ENCODE measurements around the gene LTBP1. TPM values are rescaled to one million over a fixed set of nuclear protein-coding genes. Genes with fewer than 3 reads are reported as not detected.
"Not testable (repeated sequence)": the region's sequence is repeated elsewhere in the genome, so short reads cannot be mapped to it uniquely, and the experiment has no call there.

LTBP1 gene
- total RNA-seq, 1 donor from 2014 or later = 205 TPM

GRCh38 chr2:33425161-33425560 lies 478.4 kb downstream of the LTBP1 start:
- DNase-seq (ENCODE audit: low spot score) = no peak

GRCh38 chr2:33425586-33426031 lies 478.9 kb downstream of the LTBP1 start:
- DNase-seq (ENCODE audit: low spot score) = no peak

GRCh38 chr2:33426666-33427231 lies 480.0 kb downstream of the LTBP1 start:
- DNase-seq (ENCODE audit: low spot score) = peak; percentile 72

DNA sequence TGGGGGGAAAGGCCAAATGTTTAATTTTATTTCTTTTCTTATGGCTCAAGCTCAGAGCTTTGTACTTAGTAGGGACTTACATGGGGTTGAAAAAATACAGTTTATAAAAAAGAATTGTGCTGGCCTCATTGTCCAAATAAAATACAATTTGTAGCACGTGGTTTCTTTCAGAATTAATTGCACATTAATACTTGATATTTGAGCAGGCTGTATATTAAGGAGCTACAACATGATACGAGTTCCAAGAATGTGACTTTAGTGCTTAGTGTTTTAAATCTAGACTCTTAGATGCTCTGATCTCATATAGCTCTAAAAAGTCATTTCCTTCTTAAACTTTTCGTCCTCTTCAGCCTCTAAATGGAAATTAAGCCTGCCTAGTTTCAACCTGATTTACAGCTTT lies 483.3 kb downstream of the LTBP1 start:
- DNase-seq (ENCODE audit: low spot score) = no peak

DNA sequence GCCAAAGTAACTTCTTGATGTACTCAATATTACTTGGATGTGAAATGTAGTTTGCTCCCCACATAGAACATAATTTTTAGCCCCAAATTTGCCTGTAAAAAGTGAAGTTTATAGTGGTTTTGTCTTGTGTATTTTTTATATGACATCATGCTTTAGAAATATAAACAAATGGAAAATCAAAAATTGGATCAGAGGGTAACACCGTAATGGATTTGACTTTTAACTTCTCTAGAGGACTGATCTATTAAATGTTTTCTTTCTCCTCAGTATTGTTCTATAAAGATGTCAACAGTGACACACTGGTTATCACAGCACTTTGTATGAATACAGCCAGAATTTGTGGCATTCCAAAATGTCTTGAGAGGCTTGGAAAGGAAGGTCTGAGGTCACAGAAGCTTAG lies 484.1 kb downstream of the LTBP1 start:
- DNase-seq (ENCODE audit: low spot score) = no peak

DNA sequence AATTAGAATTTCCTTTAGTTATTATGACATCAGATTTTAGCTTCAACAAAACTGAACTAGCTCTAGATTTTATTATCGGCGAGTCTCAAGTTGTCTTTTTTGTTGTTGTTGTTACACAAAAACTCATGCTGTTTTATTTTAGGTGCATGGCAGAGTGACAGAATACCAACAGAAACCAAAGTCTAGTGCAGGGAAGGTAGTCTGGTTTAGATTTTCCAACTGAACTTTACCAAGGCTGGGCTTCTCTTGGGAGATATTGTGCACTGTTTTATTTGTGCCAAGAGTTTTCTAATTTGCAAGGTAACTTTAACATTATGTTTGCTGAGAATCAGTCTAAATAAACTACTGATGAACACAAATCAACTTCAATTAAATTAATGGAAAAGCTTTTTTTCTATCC lies 486.1 kb downstream of the LTBP1 start:
- DNase-seq (ENCODE audit: low spot score) = no peak

GRCh38 chr2:33433279-33434235 lies 486.8 kb downstream of the LTBP1 start:
- no peak for DNase-seq (ENCODE audit: low spot score)

- DNase-seq (ENCODE audit: low spot score) = no peak
These were observed 488.8 kb downstream of the LTBP1 start for GRCh38 chr2:33435518-33435917.

GRCh38 chr2:33436083-33436482 lies 489.3 kb downstream of the LTBP1 start:
- no peak for DNase-seq (ENCODE audit: low spot score)

GRCh38 chr2:33437297-33437696 lies 490.5 kb downstream of the LTBP1 start:
- DNase-seq (ENCODE audit: low spot score) = no peak

- no peak for DNase-seq (ENCODE audit: low spot score)
These were observed 491.1 kb downstream of the LTBP1 start for GRCh38 chr2:33437815-33438214.

DNA sequence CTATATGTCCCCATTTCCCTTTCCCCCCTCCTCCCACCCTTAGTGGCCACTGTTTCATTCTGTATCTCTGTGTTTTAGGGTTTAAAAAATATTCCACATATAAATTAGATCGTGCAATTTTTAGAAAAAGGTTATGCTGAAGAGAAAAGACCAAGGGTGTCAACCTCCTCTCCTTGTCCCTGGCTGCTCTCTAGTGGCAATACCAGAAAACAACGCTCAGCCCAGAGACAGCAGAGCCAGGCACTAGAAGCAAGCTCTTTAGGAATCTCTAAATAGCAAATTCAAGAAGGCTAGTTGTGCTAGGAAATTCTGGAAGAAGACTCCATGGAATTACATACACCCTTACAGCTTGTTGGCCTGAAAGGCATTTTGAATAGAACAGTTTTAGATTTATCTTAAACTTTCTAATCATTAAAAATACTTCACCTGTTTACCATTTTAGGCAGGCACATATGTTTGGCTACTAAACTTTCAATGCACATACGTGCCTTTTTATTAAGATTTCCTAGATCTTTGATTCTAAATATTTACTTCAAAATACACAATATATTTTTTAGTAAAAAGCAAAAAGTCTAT lies 494.6 kb downstream of the LTBP1 start:
- DNase-seq (ENCODE audit: low spot score) = peak; percentile 31

GRCh38 chr2:33442052-33442451 lies 495.3 kb downstream of the LTBP1 start:
- not testable (repeated sequence) for DNase-seq (ENCODE audit: low spot score)

- DNase-seq (ENCODE audit: low spot score) = no peak
These were observed 495.9 kb downstream of the LTBP1 start for GRCh38 chr2:33442528-33443079.

DNA sequence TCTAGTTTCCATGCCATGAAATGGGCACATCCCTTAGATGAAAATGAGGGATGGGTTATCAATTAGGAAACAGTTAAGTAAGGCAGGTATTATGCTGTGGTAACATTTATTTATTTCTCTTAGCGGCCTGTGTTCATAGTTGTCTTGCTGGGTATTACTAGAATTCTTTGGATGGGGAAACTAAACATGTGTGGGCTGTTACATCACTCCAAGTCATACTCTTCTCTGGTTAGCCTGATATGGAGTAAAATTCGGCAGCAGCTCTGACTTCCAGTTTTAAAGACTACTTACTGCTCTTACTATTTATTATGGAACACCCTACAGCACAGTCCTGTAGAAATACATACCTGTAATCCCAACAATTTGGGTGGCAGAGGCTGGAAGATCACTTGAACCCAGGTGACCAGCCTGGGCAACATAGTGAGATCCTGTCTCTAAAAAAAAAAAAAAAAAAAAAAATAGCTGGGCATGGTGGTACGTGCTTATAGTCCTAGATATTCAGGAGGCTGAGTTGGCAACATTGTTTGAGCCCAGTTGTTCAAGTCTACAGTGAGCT lies 496.6 kb downstream of the LTBP1 start:
- no peak for DNase-seq (ENCODE audit: low spot score)

DNA sequence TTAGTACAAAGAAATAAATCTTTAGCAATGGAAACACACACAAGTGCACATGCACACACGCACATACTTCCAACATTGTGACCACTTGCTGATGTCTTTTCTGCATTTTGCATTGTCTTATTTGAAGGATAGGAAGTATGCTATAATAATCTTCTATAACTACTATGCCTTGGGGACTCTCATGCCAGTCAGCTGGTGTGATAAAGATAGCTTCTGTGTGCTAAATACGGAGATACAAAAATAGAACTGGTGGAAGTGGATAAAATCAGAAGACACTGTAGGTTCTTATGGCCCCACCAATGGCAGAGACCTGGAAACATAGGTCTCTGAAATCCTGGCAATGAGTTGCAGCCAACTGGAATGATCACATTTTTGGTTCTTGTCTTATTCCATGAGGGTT lies 498.2 kb downstream of the LTBP1 start:
- DNase-seq (ENCODE audit: low spot score) = no peak

DNA sequence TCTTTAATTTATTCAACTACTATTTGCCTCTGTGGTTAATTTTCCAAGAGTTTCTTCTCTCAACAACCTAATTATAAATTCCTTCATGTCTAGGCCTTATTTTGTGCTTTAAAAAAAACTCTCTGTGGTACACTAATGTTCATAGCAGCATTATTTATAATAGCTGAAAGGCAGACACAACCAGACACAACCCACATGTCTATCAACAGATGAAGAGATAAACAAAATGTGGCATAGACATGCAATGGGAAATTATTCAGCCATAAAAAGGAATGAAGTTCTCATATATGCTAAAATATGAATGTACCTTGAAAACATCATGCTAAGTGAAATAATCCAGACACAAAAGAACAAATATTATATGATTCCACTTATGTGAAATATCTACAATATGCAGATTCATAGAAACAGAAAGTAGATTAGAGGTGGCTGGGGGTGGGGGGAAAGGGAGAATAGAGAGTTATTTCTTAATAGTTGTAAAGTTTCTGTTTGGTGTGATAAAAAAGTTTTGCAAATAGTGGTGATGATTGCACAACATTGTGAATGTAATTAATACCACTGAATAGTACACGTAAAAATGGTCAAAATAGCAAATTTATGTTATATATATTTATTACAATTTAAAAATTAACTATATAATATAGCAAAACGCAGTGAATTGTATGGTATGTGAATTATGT lies 501.6 kb downstream of the LTBP1 start:
- DNase-seq (ENCODE audit: low spot score) = no peak
